CMK (cell line): ENCODE results near the gene EFHC2.

Experiments used
- DNase-seq: peaks from one replicate; pipeline ENCODE4 v3.0.0-alpha.2; 2010; ENCODE audit warnings: low read depth

The EFHC2 gene

DNA sequence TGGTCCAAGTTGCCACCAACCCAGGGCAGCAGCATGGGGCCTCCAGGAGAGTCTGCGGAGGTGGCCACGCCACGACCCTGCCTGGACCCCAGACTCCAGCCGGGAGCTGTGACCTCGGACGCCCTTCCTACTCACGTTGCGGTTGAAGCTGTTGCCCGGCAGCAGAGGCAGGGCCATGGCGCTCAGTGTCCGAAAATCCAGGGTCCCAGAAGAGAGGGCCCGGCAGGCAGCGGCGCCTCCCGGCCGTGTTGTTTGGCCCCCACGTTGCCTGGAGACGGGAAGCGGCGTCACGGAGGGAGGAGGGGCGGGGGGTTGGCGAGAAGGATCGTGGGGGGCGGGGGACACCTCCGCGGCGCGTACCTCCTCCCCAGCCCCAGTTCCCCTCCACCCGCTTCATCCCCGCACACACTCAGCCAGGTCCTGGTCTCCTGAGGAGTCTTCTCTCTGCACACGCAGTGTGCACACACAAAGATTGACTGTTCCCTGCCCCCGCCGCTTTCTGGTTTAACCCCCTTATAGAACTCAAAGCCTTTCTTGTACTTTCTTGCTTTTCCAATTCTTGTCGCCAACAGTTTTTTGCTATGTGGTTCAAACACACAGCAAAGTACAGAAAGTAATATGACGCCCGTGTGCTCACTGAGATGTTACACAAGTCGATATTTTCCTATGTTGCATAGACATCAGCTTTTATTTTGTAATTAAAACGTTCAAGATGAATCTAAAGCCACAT lies at the start of gene EFHC2:
TSS of gene EFHC2 (minus strand) at position 261 of the 730 bp plus-strand sequence. CDS start at position 177, 84 bp downstream.
- no peak for DNase-seq

DNA sequence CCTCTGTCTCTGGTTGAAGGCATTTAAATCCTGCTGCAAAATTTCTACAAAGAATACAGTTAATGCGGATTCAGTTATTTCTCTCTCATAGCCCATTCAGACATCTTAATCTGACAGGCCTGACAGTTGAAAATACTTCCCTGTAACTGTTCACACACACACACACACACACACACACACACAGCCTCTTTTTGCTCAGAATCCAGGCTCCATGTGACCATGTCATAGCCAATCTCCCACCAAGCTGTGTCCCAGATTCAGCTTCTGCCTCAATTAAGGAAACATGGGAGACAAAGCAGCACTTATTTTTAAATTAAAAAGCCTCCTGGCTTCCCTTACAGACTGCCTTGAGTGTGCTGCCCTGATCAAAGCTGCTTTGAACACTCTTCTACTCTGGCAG lies 49.3 kb upstream of the EFHC2 start:
- DNase-seq: no peak

- no peak for DNase-seq
These were observed 41.3 kb upstream of the EFHC2 start for GRCh38 chrX:44384688-44385338.

GRCh38 chrX:44382871-44383270 lies 39.4 kb upstream of the EFHC2 start:
- DNase-seq: no peak

GRCh38 chrX:44352758-44353157 lies 9.3 kb upstream of the EFHC2 start:
- DNase-seq: no peak

GRCh38 chrX:44349561-44349960 lies 6.1 kb upstream of the EFHC2 start:
- DNase-seq: no peak

GRCh38 chrX:44344687-44345086 lies 1.2 kb upstream of the EFHC2 start:
- peak; percentile 66 for DNase-seq

GRCh38 chrX:44344194-44344593 lies 722 bp upstream of the EFHC2 start:
- DNase-seq: peak; percentile 31

- DNase-seq: no peak
These were observed 606 bp downstream of the EFHC2 start for GRCh38 chrX:44342866-44343265.

DNA sequence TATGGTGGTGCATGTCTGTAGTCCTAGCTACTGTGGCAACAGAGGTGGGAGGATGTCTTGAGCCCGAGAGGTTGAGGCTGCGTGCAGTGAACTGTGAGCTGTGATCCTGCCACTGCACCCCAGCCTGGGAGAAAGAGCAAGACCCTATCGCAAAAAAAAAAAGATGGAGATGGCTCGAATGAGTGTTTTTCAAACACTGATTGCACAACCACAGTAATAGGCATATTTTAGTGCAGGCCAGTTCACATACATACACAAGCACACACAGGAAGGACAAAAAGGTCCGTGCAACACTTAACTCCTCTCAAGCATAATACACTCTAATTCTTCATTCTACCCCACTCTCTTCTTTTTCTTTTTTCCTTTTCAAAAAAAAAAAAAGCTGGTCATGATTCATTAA lies 5.1 kb downstream of the EFHC2 start:
- DNase-seq: no peak

GRCh38 chrX:44332437-44332836 lies 11.0 kb downstream of the EFHC2 start:
- no peak for DNase-seq

DNA sequence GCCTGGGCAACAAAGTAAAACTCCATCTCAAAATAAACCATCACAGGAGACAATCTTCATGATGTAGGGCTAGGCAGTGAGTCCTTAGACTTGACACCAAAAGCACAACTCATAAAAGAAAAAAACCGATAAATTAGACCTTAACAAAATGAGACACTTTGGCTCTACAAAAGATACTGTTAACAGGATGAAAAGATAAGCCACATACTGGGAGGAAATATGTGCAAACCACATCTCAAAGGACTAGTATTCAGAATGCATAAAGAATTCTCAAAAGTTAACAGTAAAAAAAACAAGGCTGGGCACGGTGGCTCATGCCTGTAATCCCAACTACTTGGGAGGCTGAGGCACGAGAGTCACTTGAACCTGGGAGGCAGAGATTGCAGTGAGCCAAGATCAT lies 13.2 kb downstream of the EFHC2 start:
- no peak for DNase-seq

DNA sequence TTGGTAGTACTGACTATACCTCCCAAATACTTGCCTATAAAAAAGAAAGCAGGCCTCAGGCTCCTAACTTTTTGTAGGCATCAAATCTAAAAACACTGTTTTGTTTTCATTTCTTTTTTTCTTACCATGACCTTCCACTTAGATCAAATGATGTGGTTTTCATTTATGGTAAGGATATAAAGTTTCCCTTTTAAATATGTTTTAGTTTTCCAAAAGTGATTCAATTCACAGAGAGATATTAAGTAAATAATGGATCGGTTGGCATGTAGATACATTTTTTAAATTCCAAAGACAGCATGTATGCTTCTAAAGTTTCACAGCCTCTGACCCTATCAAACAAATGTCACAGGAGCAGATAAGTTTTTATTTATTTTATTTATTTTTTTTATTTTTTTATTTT lies 23.9 kb downstream of the EFHC2 start:
- DNase-seq: no peak

DNA sequence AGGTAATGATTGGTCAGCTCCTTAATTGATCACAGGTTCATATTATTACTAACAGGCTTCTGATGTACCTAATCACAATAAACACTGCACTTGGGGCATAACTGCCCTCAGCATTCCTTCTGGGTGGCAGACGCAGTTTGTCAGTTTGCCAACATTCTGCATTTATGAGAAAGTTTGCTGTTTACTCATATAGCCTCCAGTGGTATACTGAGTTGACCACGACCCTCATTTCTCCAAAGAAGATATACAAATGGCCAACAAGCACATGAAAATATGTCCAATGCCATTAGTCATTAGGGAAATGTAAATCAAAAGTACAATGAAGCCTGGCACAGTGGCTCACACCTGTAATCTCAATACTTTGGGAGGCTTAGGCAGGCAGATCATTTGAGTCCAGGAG lies 26.3 kb downstream of the EFHC2 start:
- no peak for DNase-seq

DNA sequence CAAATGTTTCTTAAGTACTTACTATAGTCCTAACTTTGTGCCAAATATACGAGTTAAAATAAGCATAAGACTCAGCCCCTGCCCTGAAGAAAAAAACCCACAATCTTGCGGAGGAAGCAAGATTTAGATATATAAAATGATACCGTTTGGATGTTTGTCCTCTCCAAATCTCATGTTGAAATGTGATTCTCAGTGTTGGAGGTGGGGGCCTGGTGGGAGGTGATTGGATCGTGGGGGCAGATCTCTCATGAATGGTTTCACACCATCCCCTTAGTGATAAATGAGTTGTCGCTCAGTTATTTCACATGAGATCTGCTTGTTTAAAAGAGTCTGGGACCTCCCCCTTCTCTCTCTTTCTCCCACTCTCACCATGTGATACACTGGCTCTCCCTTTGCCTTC lies 28.7 kb downstream of the EFHC2 start:
- peak; percentile 41 for DNase-seq

GRCh38 chrX:44314259-44314734 lies 29.2 kb downstream of the EFHC2 start:
- DNase-seq: peak; percentile 94

GRCh38 chrX:44312421-44312820 lies 31.1 kb downstream of the EFHC2 start:
- DNase-seq: no peak

DNA sequence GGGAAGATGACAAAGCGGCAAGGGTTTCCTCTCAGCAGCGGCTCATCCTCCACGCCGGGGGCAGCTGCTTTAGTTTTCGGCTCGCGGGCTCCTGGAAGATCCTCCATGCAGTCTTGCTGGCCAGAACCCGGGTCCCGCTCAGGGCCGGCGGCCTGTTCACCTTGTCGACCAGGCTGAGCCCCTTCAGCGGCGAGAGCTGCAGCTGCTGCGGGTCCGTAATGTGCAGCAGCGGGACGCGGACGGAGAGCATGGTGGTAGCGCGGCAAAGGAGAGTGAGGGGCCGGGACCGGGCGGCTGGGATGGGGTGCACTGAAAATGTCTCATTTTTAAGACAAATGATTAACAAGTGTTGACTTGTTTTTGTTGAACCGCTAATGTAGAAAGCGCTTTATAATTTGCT lies 33.2 kb downstream of the EFHC2 start:
- no peak for DNase-seq

DNA sequence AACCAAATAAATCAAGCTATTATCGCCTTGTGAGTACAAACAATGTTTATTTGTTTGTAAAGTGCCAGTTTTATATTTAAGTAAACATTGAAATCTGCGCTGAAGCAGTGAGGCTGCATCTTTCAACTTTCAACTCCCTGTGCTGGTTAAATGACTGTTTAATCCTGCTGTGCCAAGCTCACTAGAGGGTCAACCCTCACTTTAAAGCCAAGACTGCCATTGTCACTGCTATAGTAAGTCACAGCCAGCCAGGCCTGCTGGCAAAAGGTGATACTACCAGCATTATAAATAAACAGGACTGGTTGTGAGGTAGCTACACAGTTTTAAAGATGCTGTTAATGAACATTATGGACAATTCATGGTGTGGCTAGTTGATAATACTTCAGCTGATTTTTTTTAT lies 34.6 kb downstream of the EFHC2 start:
- DNase-seq: no peak

- no peak for DNase-seq
These were observed 37.1 kb downstream of the EFHC2 start for GRCh38 chrX:44306356-44306755.

- DNase-seq: no peak
These were observed 37.6 kb downstream of the EFHC2 start for GRCh38 chrX:44305921-44306320.

GRCh38 chrX:44303119-44303518 lies 40.4 kb downstream of the EFHC2 start:
- no peak for DNase-seq

GRCh38 chrX:44299177-44299576 lies 44.3 kb downstream of the EFHC2 start:
- peak; percentile 45 for DNase-seq
